ENCODE data around the gene DNAH8. TPM values are rescaled to one million over a fixed set of nuclear protein-coding genes. Genes with fewer than 3 reads are reported as not detected.
"Not testable (repeated sequence)": the region's sequence is repeated elsewhere in the genome, so short reads cannot be mapped to it uniquely, and the experiment has no call there.

DNAH8 gene
- total and polyA plus RNA-seq, 10 donors = 0.20 to 15.6 (median 5.2) TPM

DNA sequence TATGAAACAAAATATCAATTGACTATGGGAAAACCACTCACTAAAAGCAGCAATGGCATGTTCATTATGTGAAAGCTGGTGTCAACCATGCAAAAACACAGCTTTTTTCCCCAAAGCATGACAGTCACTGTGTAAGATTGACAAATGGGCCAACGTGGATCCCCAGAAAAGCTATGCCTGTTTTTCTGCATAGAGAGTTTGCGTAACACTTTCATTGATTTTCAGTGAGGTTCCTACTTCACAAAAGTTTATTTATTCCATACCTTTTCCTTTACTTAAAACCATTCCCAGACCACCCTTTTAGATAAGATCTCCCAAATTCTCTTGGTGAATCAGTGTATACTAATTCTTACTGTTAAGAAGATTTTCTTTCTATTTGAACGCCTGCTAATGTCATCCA lies 195.1 kb downstream of the DNAH8 start:
- Histone ChIP-seq H3K27ac (no peak overlapping the region), H3K27me3 (replicated peaks in 1 of 7) (no peaks in the 10 kb centered on the region), H3K4me1 (no peaks in the 10 kb centered on the region), H3K9me3 (no peaks in the 10 kb centered on the region), H3K4me3 (no peak overlapping the region), H3K36me3 (no peaks in the 10 kb centered on the region)
- 49 to 84% (median 78%) methylated on average over 3 of the region's 3 CpGs for WGBS, 5 donors
- TF ChIP-seq, protein P1, sequence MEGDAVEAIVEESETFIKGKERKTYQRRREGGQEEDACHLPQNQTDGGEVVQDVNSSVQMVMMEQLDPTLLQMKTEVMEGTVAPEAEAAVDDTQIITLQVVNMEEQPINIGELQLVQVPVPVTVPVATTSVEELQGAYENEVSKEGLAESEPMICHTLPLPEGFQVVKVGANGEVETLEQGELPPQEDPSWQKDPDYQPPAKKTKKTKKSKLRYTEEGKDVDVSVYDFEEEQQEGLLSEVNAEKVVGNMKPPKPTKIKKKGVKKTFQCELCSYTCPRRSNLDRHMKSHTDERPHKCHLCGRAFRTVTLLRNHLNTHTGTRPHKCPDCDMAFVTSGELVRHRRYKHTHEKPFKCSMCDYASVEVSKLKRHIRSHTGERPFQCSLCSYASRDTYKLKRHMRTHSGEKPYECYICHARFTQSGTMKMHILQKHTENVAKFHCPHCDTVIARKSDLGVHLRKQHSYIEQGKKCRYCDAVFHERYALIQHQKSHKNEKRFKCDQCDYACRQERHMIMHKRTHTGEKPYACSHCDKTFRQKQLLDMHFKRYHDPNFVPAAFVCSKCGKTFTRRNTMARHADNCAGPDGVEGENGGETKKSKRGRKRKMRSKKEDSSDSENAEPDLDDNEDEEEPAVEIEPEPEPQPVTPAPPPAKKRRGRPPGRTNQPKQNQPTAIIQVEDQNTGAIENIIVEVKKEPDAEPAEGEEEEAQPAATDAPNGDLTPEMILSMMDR (IDR thresholded peaks at IDR 0.05 in 8 of 11, conservative IDR thresholded peaks at IDR 0.05 in 3 of 11) = no peak
- TF ChIP-seq POLR2AphosphoS5 (IDR thresholded peaks at IDR 0.05) (no peak), POLR2A (IDR thresholded peaks at IDR 0.05) (no peak)
- intact Hi-C loops (cut with DNase I; ENCODE audit: low total_unique reads) = no loop called here
- DNase-seq = no peak

DNA sequence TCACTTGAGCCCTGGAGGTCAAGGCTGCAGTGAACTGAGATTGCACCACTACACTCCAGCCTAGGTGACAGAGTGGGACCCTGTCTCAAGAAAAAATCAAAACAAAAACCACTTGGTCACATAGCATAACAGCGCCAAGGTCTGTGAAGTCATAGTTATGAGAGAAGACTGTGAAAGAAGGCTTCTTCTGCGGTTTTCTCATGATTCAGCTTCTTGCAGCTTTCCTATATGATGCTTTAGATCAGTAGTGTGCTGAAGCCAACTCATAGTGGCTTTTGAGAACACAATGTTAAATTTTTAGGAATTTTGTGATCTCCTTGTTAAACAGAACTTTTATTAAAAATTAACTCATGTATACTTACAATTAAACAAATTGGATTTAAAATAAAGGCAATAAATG lies 197.3 kb downstream of the DNAH8 start:
- Histone ChIP-seq H3K36me3 (no peaks in the 10 kb centered on the region), H3K27me3 (replicated peaks in 1 of 7) (no peaks in the 10 kb centered on the region), H3K4me1 (no peaks in the 10 kb centered on the region), H3K9me3 (no peaks in the 10 kb centered on the region), H3K4me3 (no peak overlapping the region), H3K27ac (no peak overlapping the region)
- intact Hi-C loops (cut with DNase I; ENCODE audit: low total_unique reads) = no loop called here
- WGBS, 5 donors = 87 to 94% (median 92%) methylated on average over 2 of the region's 2 CpGs
- TF ChIP-seq POLR2AphosphoS5 (IDR thresholded peaks at IDR 0.05) = no peak
- no peak for TF ChIP-seq POLR2A (IDR thresholded peaks at IDR 0.05)
- TF ChIP-seq, protein P1 (IDR thresholded peaks at IDR 0.05 in 8 of 11, conservative IDR thresholded peaks at IDR 0.05 in 3 of 11) = no peak
- no peak for DNase-seq

DNA sequence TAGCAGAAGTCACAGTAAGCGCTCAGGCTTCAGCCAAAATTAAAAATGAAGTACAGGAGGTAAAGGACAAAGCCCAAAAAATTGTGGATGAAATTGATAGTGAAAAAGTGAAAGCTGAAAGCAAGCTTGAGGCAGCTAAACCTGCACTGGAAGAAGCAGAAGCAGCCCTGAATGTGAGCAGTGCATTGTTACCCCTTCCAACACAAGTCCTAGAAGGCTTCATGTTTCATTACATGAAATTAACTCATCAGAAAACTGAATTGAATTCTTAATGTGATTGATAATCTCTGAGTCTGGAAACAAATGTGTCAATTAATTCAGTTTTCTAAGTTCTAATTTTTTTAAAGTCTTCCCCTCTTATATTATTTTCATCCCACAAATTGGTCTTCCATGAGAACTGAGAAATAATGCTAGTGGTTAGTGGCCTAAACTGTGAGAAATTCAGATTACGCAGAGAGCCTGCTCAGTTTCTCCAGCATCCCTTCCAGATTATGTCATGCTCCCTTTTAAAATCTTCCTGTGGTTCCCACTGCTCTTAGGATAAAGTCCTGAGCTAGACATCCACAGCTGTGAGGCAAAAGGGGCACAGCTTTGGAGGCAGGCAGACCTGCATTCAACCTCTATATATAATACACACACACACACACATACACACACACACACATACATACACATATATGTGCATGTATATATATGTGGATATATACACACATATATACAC lies 200.3 kb downstream of the DNAH8 start:
- DNase-seq = no peak
- TF ChIP-seq POLR2A (IDR thresholded peaks at IDR 0.05) = no peak
- TF ChIP-seq, protein P1 (IDR thresholded peaks at IDR 0.05 in 8 of 11, conservative IDR thresholded peaks at IDR 0.05 in 3 of 11) = no peak
- no peak for TF ChIP-seq POLR2AphosphoS5 (IDR thresholded peaks at IDR 0.05)
- Histone ChIP-seq H3K4me1 (no peaks in the 10 kb centered on the region), H3K4me3 (no peak overlapping the region), H3K9me3 (no peaks in the 10 kb centered on the region), H3K27ac (no peak overlapping the region), H3K27me3 (replicated peaks in 1 of 7) (no peaks in the 10 kb centered on the region), H3K36me3 (no peaks in the 10 kb centered on the region)
- WGBS, 5 donors = 90 to 99% (median 94%) methylated on average over 2 of the region's 2 CpGs
- intact Hi-C loops (cut with DNase I; ENCODE audit: low total_unique reads) = no loop called here

DNA sequence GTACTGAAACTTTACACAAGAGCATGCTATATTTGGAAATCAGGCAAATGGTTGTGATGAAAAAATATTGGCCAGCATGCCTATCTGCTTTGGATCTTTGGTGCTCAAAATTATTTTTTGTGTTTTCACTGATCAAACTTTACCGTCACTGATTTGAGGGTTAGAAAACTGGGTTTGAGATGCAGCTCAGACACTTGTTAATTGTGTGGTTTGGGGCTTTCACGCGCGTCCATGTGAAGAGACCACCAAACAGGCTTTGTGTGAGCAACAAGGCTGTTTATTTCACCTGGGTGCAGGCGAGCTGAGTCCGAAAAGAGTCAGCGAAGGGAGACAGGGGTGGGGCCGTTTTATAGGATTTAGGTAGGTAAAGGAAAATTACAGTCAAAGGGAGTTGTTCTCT lies 206.4 kb downstream of the DNAH8 start:
- 81 to 93% (median 85%) methylated on average over 8 of the region's 8 CpGs for WGBS, 5 donors
- H3K4me3 ChIP-seq; H3K9me3 ChIP-seq; H3K4me1 ChIP-seq; H3K27ac ChIP-seq; H3K36me3 ChIP-seq; DNase-seq; intact Hi-C loops (cut with DNase I; ENCODE audit: low total_unique reads); H3K27me3 ChIP-seq (replicated peaks in 1 of 7): not testable (repeated sequence)

Measured in spleen (tissue), 11 donors.